RWPE2 (cell line): ENCODE data around the gene MEIOSIN.
A peak's percentile ranks its signal among the peaks of the same experiment; 100 is the strongest.

ENCODE experiments used
- ATAC-seq: fragments of 200-7000 bp; cut with Tn5 transposase; 3 replicates; pipeline ENCODE4 v1.9.1; 2021; ENCODE audit warnings: low read depth
- DNase-seq: peaks from one replicate; pipeline ENCODE4 v3.0.0-alpha.2; 2020; ENCODE audit warnings: low spot score
- H3K27ac ChIP-seq: fragments of 450-650 bp; 2 replicates; pipeline ENCODE4 v1.5.1; 2017; ENCODE audit warnings: mild to moderate bottlenecking; ENCODE audit not compliant: poor library complexity, severe bottlenecking
- H3K27me3 ChIP-seq: fragments of 250-450 bp; sonication (Bioruptor Pico); 2 replicates; pipeline ENCODE4 v1.5.1; 2021; ENCODE audit warnings: mild to moderate bottlenecking, moderate library complexity; ENCODE audit not compliant: insufficient read depth, poor library complexity, severe bottlenecking
- H3K36me3 ChIP-seq: fragments of 250-450 bp; sonication (Bioruptor Pico); 2 replicates; pipeline ENCODE4 v1.5.1; 2020; ENCODE audit warnings: low read depth, mild to moderate bottlenecking, moderate library complexity
- H3K4me1 ChIP-seq: fragments of 250-450 bp; sonication (Bioruptor Pico); 2 replicates; pipeline ENCODE4 v1.5.1; 2021; ENCODE audit warnings: mild to moderate bottlenecking, moderate library complexity; ENCODE audit not compliant: insufficient read depth, poor library complexity, severe bottlenecking
- H3K4me3 ChIP-seq: fragments of 250-450 bp; sonication (Bioruptor Pico); 2 replicates; pipeline ENCODE4 v1.5.1; 2021; ENCODE audit warnings: mild to moderate bottlenecking, moderate library complexity; ENCODE audit not compliant: severe bottlenecking
- H3K9me3 ChIP-seq: fragments of 250-450 bp; sonication (Bioruptor Pico); 2 replicates; pipeline ENCODE4 v1.5.1; 2021; ENCODE audit warnings: mild to moderate bottlenecking, moderate library complexity; ENCODE audit not compliant: severe bottlenecking
- TF ChIP-seq, protein P1 (sequence below): fragments of 450-650 bp; IDR thresholded peaks from one replicate; pipeline ENCODE4 v1.5.1; 2017; ENCODE audit warnings: mild to moderate bottlenecking, moderate library complexity; ENCODE audit not compliant: poor library complexity, severe bottlenecking

The MEIOSIN gene

GRCh38 chr19:45782162-45782691 lies 49.0 kb downstream of the MEIOSIN start, which contains the start of gene DMPK:
DMPK (minus strand) TSS chr19:45782490; CDS start chr19:45782352, 138 bp downstream.
- peak; percentile 3 for ATAC-seq
- DNase-seq = no peak
- no peaks in the 10 kb centered on the region for H3K27me3 ChIP-seq
- H3K9me3 ChIP-seq = no peaks in the 10 kb centered on the region
- H3K4me1 ChIP-seq = peaks cover 27% of the 10 kb centered on the region
- H3K36me3 ChIP-seq = peaks cover 22% of the 10 kb centered on the region
- no peak within 1 kb of the TSS for H3K4me3 ChIP-seq
- TF ChIP-seq, protein P1, sequence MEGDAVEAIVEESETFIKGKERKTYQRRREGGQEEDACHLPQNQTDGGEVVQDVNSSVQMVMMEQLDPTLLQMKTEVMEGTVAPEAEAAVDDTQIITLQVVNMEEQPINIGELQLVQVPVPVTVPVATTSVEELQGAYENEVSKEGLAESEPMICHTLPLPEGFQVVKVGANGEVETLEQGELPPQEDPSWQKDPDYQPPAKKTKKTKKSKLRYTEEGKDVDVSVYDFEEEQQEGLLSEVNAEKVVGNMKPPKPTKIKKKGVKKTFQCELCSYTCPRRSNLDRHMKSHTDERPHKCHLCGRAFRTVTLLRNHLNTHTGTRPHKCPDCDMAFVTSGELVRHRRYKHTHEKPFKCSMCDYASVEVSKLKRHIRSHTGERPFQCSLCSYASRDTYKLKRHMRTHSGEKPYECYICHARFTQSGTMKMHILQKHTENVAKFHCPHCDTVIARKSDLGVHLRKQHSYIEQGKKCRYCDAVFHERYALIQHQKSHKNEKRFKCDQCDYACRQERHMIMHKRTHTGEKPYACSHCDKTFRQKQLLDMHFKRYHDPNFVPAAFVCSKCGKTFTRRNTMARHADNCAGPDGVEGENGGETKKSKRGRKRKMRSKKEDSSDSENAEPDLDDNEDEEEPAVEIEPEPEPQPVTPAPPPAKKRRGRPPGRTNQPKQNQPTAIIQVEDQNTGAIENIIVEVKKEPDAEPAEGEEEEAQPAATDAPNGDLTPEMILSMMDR = no peak
- peak within 1 kb of the TSS; percentile 82 for H3K27ac ChIP-seq

DNA sequence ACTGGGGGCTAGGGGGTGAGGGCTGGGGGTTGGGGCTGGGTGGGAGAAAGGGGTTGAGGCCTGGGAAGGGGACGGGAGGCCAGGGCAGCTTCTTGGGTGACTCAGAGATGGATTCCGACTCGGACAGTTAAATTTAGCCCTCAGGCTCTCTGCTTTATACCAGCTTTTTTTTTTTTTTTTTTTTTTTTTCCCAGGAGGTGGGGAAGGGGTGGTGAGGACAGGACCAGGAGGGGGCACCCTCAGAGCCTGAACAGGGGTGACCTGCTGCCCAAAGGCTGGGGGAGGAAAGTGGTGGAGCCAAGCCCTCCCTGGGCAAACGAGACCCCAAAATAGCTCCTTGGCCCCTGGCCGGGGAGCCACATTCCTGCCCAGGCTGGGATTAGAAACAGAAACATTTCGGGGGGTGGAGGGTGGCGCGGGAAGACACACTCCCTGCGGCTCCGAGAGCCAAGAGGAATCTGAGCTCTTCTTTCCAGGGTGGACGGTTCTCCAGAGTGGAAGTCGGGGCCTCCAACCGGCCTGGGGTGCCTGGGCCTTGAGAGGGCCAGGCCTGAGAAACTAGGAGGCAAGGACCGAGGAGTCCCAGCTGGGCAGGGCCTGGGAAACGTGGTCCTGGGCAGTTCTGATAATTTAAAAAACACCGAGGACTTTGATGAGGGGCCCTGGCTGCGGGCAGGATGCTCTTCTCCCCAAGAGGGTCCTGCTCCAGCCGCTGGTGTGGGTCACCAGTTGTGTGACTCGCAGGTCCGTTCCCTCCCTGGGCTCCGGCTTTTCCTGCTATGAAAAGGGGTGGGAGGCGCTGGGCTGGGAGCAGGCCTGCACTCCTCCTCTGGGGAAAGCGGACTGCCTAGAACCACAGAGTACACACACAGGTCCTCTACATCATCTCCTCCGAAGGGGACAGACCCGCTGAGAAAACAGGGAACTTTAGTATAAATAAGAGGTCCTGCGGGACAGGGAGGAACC lies 49.9 kb downstream of the MEIOSIN start:
- Histone ChIP-seq H3K9me3 (no peaks in the 10 kb centered on the region), H3K36me3 (peaks cover 18% of the 10 kb centered on the region), H3K27me3 (no peaks in the 10 kb centered on the region), H3K4me3 (no peak overlapping the region), H3K27ac (peak overlapping the region; percentile 82), H3K4me1 (peaks cover 27% of the 10 kb centered on the region)
- ATAC-seq = peak; percentile 35
- TF ChIP-seq, protein P1 = peak; percentile 15
- no peak for DNase-seq

DNA sequence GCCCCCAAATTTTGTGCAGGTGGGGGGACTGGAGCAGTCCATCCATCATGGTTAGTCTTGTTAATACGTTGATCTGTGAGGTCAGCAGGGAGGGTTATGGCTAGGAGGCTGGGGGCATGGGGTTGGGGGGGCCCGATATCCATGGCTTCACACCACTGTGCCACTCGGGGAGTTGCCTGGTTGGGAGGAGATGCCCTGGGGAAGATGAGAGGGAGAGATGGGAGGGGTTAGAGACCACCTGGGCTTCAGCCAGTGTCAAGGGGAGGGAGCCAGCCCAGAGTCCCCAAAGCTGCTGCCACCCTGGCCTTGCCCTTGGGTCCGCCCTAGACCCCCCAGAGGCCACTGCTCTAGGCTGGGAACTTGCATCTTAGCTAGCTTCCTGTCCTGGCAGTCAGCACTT lies 50.9 kb downstream of the MEIOSIN start:
- TF ChIP-seq, protein P1 = no peak
- no peaks in the 10 kb centered on the region for H3K9me3 ChIP-seq
- no peaks in the 10 kb centered on the region for H3K27me3 ChIP-seq
- peaks cover 25% of the 10 kb centered on the region for H3K36me3 ChIP-seq
- H3K27ac ChIP-seq = peak overlapping the region; percentile 82
- ATAC-seq = no peak
- DNase-seq = no peak
- H3K4me3 ChIP-seq = no peak overlapping the region
- H3K4me1 ChIP-seq = peaks cover 27% of the 10 kb centered on the region

DNA sequence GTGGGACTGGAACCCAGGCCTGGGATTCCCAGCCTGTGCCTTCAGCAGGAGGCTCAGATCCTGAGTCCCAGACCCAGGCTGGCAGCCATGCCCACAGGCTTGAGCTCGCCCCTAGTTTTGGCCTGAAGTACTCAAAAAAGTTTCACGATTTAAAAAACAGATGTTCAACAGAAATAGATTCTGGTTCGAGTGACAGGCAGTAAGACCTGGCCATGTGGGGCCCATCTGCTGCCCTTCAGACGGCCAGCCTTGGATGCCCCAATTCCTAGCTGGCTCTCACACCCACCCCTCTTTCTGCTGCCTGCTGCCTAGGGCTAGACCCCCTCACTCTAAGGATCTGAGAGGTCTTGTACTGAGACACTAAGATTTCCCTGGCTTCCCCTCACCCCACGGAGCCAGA lies 51.9 kb downstream of the MEIOSIN start:
- DNase-seq (no peak), ATAC-seq (no peak)
- TF ChIP-seq, protein P1 = no peak
- H3K27ac ChIP-seq = no peak overlapping the region
- peaks cover 27% of the 10 kb centered on the region for H3K4me1 ChIP-seq
- peaks cover 35% of the 10 kb centered on the region for H3K36me3 ChIP-seq
- no peaks in the 10 kb centered on the region for H3K9me3 ChIP-seq
- no peaks in the 10 kb centered on the region for H3K27me3 ChIP-seq
- H3K4me3 ChIP-seq = no peak overlapping the region
